Glutamatergic neuron (in vitro differentiated cells): ENCODE data around the gene ZNF729. TPM values are rescaled to one million over a fixed set of nuclear protein-coding genes. Genes with fewer than 3 reads are reported as not detected.
"Not testable (repeated sequence)": the region's sequence is repeated elsewhere in the genome, so short reads cannot be mapped to it uniquely, and the experiment has no call there.

Experiments
- DNase-seq: peaks from one replicate; pipeline ENCODE4 v3.0.0; 2022
- H3K27ac Mint-ChIP-seq: one replicate; pipeline ENCODE4 v1.8.0; 2020; ENCODE audit warnings: mild to moderate bottlenecking, mixed read lengths, inconsistent platforms; ENCODE audit not compliant: unreplicated experiment
- H3K27me3 Mint-ChIP-seq: one replicate; pipeline ENCODE4 v1.8.0; 2020; ENCODE audit warnings: mild to moderate bottlenecking, moderate library complexity, mixed read lengths, inconsistent platforms; ENCODE audit not compliant: unreplicated experiment
- H3K36me3 Mint-ChIP-seq: one replicate; pipeline ENCODE4 v1.8.0; 2020; ENCODE audit warnings: mild to moderate bottlenecking, mixed read lengths, inconsistent platforms; ENCODE audit not compliant: unreplicated experiment
- H3K4me1 Mint-ChIP-seq: one replicate; pipeline ENCODE4 v1.8.0; 2020; ENCODE audit warnings: mild to moderate bottlenecking, low read depth, mixed read lengths, inconsistent platforms; ENCODE audit not compliant: unreplicated experiment
- H3K4me3 Mint-ChIP-seq: one replicate; pipeline ENCODE4 v1.8.0; 2020; ENCODE audit warnings: mild to moderate bottlenecking, mixed read lengths, inconsistent platforms; ENCODE audit not compliant: unreplicated experiment
- H3K9me3 Mint-ChIP-seq: one replicate; pipeline ENCODE4 v1.8.0; 2020; ENCODE audit warnings: mild to moderate bottlenecking, moderate library complexity, mixed read lengths, inconsistent platforms; ENCODE audit not compliant: unreplicated experiment
- total RNA-seq: library from RNA; stranded (reverse); fragmentation: NEBNext Ultra II Directional; extraction: Animal tissue kit (Norgen Biotek cat#: 25700); gene quantifications from one replicate; pipeline ENCODE4 v1.2.1, GENCODE V29; 2021; ENCODE audit not compliant: unreplicated experiment
- TF ChIP-seq, protein P1 (sequence below): fragments of 200-600 bp; sonication (generic); IDR thresholded peaks from one replicate; pipeline ENCODE4 v1.5.0; 2021; ENCODE audit not compliant: partially characterized antibody, unreplicated experiment

The ZNF729 gene
- total RNA-seq, 1 donor from 2014 or later: not detected

DNA sequence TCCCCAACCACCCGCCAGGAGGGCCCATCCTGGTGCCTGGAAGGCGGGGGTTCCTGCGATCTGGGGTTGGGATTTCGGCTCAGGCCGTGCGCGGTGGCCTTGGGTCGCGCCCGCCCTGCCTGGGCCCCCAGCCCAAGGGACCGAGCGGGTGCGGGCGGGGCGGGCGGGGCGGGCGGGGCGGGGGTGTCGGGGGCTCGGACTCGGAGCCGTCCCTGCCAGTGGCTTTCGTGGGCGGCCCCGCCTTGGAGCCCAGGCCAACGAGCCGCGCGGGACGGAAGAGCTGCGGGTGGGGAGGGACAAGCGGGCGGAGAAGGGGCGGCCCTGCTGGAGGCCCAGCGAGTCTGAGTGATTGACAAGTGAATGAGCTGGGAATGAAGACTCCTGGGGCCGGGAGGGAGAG lies 24.6 kb upstream of the ZNF729 start:
- Mint-ChIP-seq H3K9me3 (peaks cover 14% of the 10 kb centered on the region), H3K27ac (no peak overlapping the region), H3K4me1 (no peaks in the 10 kb centered on the region), H3K4me3 (no peak overlapping the region), H3K27me3 (peaks cover 1% of the 10 kb centered on the region), H3K36me3 (peaks cover 13% of the 10 kb centered on the region)
- TF ChIP-seq, protein P1, sequence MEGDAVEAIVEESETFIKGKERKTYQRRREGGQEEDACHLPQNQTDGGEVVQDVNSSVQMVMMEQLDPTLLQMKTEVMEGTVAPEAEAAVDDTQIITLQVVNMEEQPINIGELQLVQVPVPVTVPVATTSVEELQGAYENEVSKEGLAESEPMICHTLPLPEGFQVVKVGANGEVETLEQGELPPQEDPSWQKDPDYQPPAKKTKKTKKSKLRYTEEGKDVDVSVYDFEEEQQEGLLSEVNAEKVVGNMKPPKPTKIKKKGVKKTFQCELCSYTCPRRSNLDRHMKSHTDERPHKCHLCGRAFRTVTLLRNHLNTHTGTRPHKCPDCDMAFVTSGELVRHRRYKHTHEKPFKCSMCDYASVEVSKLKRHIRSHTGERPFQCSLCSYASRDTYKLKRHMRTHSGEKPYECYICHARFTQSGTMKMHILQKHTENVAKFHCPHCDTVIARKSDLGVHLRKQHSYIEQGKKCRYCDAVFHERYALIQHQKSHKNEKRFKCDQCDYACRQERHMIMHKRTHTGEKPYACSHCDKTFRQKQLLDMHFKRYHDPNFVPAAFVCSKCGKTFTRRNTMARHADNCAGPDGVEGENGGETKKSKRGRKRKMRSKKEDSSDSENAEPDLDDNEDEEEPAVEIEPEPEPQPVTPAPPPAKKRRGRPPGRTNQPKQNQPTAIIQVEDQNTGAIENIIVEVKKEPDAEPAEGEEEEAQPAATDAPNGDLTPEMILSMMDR: no peak
- DNase-seq: no peak

DNA sequence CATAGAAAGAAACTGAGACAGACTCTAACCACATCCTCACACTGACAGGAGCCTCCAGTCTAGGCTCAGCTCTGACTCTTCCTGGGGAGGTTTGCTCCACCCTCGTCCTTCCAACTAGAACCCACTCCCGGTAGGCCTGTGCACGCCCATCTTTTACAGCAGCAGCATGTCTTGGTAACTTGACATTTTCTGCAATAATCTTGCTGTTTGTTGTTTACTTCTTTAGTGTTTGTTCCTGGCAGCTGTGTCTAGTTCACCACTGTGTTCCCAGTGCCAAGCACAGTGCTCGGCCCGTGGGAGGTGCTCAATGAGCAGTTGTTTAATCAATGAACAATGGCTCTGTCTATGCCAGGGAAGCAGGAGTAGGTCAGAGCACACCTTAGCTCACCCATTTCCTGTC lies 23.1 kb upstream of the ZNF729 start:
- H3K27me3 Mint-ChIP-seq: peaks cover 1% of the 10 kb centered on the region
- DNase-seq: no peak
- H3K9me3 Mint-ChIP-seq: peaks cover 18% of the 10 kb centered on the region
- H3K4me3 Mint-ChIP-seq: no peak overlapping the region
- H3K4me1 Mint-ChIP-seq: no peaks in the 10 kb centered on the region
- H3K36me3 Mint-ChIP-seq: peaks cover 19% of the 10 kb centered on the region
- no peak overlapping the region for H3K27ac Mint-ChIP-seq
- TF ChIP-seq, protein P1: no peak

DNA sequence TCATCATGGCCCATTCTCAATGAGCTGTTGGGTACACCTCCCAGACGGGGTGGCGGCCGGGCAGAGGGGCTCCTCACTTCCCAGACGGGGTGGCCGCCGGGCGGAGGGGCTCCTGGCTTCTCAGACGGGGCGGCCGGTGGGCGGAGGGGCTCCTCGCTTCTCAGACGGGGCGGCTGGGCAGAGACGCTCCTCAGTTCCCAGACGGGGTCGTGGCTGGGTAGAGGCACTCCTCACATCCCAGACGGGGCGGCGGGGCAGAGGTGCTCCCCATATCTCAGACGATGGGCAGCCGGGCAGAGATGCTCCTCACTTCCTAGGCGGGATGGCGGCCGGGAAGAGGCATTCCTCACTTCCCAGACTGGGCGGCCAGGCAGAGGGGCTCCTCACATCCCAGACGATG lies 35.3 kb downstream of the ZNF729 start:
- H3K4me3 Mint-ChIP-seq, H3K4me1 Mint-ChIP-seq, H3K36me3 Mint-ChIP-seq, H3K27me3 Mint-ChIP-seq, H3K27ac Mint-ChIP-seq, DNase-seq: not testable (repeated sequence)
- peaks cover 15% of the 10 kb centered on the region for H3K9me3 Mint-ChIP-seq

DNA sequence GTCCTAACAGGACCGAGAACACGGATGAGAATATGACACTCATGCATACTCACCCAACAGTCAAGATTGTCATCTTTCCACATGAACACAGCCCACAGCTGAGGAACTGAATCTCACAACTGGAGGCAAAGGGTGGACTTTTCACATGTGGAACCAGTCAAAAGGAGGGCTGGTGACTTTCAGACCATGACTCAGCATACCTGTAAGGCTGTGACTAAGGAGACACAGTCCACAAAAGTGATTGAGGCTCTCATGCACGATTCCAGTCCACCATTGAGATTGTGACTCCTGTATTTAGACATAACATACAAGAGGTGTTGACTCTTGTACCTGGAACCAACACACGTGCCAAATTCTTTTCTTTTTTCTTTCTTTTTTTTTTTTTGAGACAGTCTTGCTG lies 40.0 kb downstream of the ZNF729 start:
- TF ChIP-seq, protein P1: no peak
- Mint-ChIP-seq H3K27ac (no peak overlapping the region), H3K4me1 (no peaks in the 10 kb centered on the region), H3K36me3 (peaks cover 10% of the 10 kb centered on the region), H3K4me3 (no peak overlapping the region), H3K27me3 (peaks cover 6% of the 10 kb centered on the region), H3K9me3 (peaks cover 19% of the 10 kb centered on the region)
- DNase-seq: no peak

DNA sequence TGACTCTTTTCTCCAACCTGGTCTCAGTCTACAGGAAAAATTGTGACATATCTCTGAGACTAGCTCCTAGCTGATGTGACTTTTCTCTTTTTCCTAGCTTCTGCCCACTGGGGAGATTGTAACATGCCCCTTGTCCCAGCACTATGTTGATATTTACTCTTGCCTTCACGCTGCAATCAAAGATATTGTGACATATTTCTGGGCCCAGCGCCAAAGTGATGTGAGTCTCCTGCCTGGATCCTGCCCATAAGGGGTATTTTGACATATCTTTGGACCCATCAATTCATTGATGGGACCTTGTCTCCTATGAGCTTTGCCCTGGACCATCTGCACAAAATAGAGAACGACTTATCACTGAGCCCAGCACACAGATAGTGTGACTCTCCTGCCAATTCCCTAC lies 41.1 kb downstream of the ZNF729 start:
- H3K36me3 Mint-ChIP-seq: peaks cover 10% of the 10 kb centered on the region
- H3K4me1 Mint-ChIP-seq: no peaks in the 10 kb centered on the region

More for the DNA sequence above, 41.1 kb downstream of the ZNF729 start:
- no peak for DNase-seq
- Mint-ChIP-seq H3K4me3 (no peak overlapping the region), H3K9me3 (peaks cover 17% of the 10 kb centered on the region), H3K27ac (no peak overlapping the region), H3K27me3 (peaks cover 4% of the 10 kb centered on the region)
- TF ChIP-seq, protein P1: no peak
